Breast epithelium (tissue), 4 donors: ENCODE data around the gene PKD2. TPM values are rescaled to one million over a fixed set of nuclear protein-coding genes. Genes with fewer than 3 reads are reported as not detected.
"Not testable (repeated sequence)": the region's sequence is repeated elsewhere in the genome, so short reads cannot be mapped to it uniquely, and the experiment has no call there.

ENCODE experiments used
- DNase-seq, 2 donors: peaks; one replicate each; pipeline ENCODE4 v3.0.0-alpha.2; 2019; ENCODE audit warnings: low spot score in 2 of 2
- H3K27ac ChIP-seq, 2 donors: fragments of 200-600 bp; sonication (generic) in 1 of 2; one replicate each; pipeline ENCODE4 v1.5.1; 2016 to 2019; ENCODE audit warnings: mild to moderate bottlenecking in 1 of 2
- H3K27me3 ChIP-seq, 2 donors: fragments of 200-600 bp; sonication (generic) in 1 of 2; one replicate each; pipeline versions ENCODE4 v1.5.1 to v1.6.0; 2017 to 2019; ENCODE audit warnings: control low read depth in 1 of 2, mild to moderate bottlenecking in 1 of 2
- H3K36me3 ChIP-seq: fragments of 200-600 bp; one replicate; pipeline ENCODE4 v1.5.1; 2019
- H3K4me1 ChIP-seq, 2 donors: fragments of 200-600 bp; sonication (generic); one replicate each; pipeline ENCODE4 v1.5.1; 2016 to 2019; ENCODE audit warnings: control low read depth in 1 of 2
- H3K4me3 ChIP-seq, 3 donors: fragments of 200-600 bp; sonication (generic); 1 replicate in 2 of 3; 2 replicates in 1 of 3; pipeline ENCODE4 v1.5.1; 2016 to 2019; ENCODE audit warnings: mild to moderate bottlenecking in 3 of 3, moderate library complexity in 2 of 3
- H3K9me3 ChIP-seq, 2 donors: fragments of 200-600 bp; sonication (generic) in 1 of 2; one replicate each; pipeline ENCODE4 v1.5.1; 2016 to 2019; ENCODE audit warnings: control low read depth in 1 of 2
- POLR2A ChIP-seq: fragments of 450-650 bp; IDR thresholded peaks from one replicate; pipeline ENCODE4 v1.6.1; 2016; ENCODE audit warnings: antibody characterized with exemption, mild to moderate bottlenecking, moderate library complexity
- POLR2AphosphoS5 ChIP-seq, 3 donors: sonication (generic); formaldehyde crosslinking; IDR thresholded peaks; one replicate each; pipeline ENCODE4 v1.6.1; 2017; ENCODE audit warnings: antibody characterized with exemption in 3 of 3
- intact Hi-C: fragments of 100-400 bp; cut with DNase I; formaldehyde crosslinking; loops from one replicate; pipeline ENCODE4 v1.15.1; 2023; ENCODE audit warnings: low total_unique reads
- total RNA-seq, 3 donors: library from RNA; depleted of rRNA; stranded (reverse); fragments of >200 nt; gene quantifications; one replicate each; pipeline ENCODE4 v1.1.0, GENCODE V29; 2016
- TF ChIP-seq, protein P1 (sequence below), 3 donors: fragments of 450-650 bp; IDR thresholded peaks; one replicate each; pipeline ENCODE4 v1.5.1; 2016 to 2017; ENCODE audit warnings: antibody characterized with exemption in 3 of 3, mild to moderate bottlenecking in 3 of 3, moderate library complexity in 3 of 3

The PKD2 gene
- total RNA-seq, 3 donors from 2014 or later = 60.0 to 66.2 (median 61.3) TPM

- Histone ChIP-seq H3K9me3 (peaks cover 9 to 22% of the 10 kb centered on the region in 2 donors), H3K4me1 (no peaks in the 10 kb centered on the region), H3K27me3 (no peaks in the 10 kb centered on the region), H3K36me3 (no peaks in the 10 kb centered on the region), H3K27ac (no peak overlapping the region), H3K4me3 (no peak overlapping the region)
- no peak for DNase-seq
- TF ChIP-seq POLR2AphosphoS5 (IDR thresholded peaks at IDR 0.05) (no peak), POLR2A (no peak)
- TF ChIP-seq, protein P1, sequence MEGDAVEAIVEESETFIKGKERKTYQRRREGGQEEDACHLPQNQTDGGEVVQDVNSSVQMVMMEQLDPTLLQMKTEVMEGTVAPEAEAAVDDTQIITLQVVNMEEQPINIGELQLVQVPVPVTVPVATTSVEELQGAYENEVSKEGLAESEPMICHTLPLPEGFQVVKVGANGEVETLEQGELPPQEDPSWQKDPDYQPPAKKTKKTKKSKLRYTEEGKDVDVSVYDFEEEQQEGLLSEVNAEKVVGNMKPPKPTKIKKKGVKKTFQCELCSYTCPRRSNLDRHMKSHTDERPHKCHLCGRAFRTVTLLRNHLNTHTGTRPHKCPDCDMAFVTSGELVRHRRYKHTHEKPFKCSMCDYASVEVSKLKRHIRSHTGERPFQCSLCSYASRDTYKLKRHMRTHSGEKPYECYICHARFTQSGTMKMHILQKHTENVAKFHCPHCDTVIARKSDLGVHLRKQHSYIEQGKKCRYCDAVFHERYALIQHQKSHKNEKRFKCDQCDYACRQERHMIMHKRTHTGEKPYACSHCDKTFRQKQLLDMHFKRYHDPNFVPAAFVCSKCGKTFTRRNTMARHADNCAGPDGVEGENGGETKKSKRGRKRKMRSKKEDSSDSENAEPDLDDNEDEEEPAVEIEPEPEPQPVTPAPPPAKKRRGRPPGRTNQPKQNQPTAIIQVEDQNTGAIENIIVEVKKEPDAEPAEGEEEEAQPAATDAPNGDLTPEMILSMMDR (IDR thresholded peaks at IDR 0.05) = no peak
- intact Hi-C loops = no loop called here
These were observed 112.5 kb downstream of the PKD2 start for GRCh38 chr4:88119943-88120342.

- peaks cover 9 to 22% of the 10 kb centered on the region in 2 donors for H3K9me3 ChIP-seq
- DNase-seq, H3K27me3 ChIP-seq, H3K36me3 ChIP-seq, H3K4me1 ChIP-seq, H3K27ac ChIP-seq, H3K4me3 ChIP-seq, intact Hi-C loops: not testable (repeated sequence)
These were observed 114.8 kb downstream of the PKD2 start for GRCh38 chr4:88122260-88122659.

Other genes starting within 250 kb of the PKD2 start
- not detected for gene IBSP, start 208.1 kb upstream of the PKD2 start, total RNA-seq
- gene MEPE, start 174.7 kb upstream of the PKD2 start, total RNA-seq = not detected
- gene SPP1, start 31.9 kb upstream of the PKD2 start, total RNA-seq = 100 to 1,000 TPM in 1 of 3 donors, 10 to 100 TPM in 2; 25.0 to 508 (median 32.8) TPM
- 1 to 10 TPM; 2.6 to 8.6 (median 6.9) TPM for gene ABCG2, start 151.0 kb downstream of the PKD2 start, total RNA-seq